A549 (cell line): ENCODE results near the gene ZHX3.

Source experiments
- CBX8 ChIP-seq: fragments of 200-600 bp; sonication (generic); IDR thresholded peaks from 2 replicates; pipeline ENCODE4 v1.6.1; 2016
- EHMT2 ChIP-seq: fragments of 200-600 bp; sonication (generic); IDR thresholded peaks from 2 replicates; pipeline ENCODE4 v1.6.1; 2016; ENCODE audit warnings: antibody characterized with exemption, low read depth, mild to moderate bottlenecking, moderate library complexity
- GATA3 ChIP-seq: IDR thresholded peaks from 2 replicates; pipeline ENCODE4 v1.6.1; 2012; ENCODE audit warnings: borderline replicate concordance
- JUN ChIP-seq, 2 experiments: fragments of >200 bp; sonication (Bioruptor Twin); formaldehyde crosslinking; IDR thresholded peaks; 2 replicates in 1 of 2; 3 replicates in 1 of 2; pipeline ENCODE4 v1.6.1; 2016 to 2017
- JUNB ChIP-seq: fragments of >200 bp; sonication (Bioruptor Twin); formaldehyde crosslinking; IDR thresholded peaks from 2 replicates; pipeline ENCODE4 v1.6.1; 2016
- POLR2A ChIP-seq: IDR thresholded peaks from 2 replicates; pipeline ENCODE4 v1.6.1; 2012; ENCODE audit warnings: mild to moderate bottlenecking, low read length
- RAD21 ChIP-seq, 2 experiments: fragments of >200 bp in 1 of 2; sonication (Bioruptor Twin) in 1 of 2; formaldehyde crosslinking in 1 of 2; IDR thresholded peaks in 1 of 2; conservative IDR thresholded peaks in 1 of 2; 2 replicates in 1 of 2; 3 replicates in 1 of 2; pipeline ENCODE4 v1.6.1; 2012 to 2018; ENCODE audit warnings: inconsistent platforms in 1 of 2
- RARB ChIP-seq: fragments of 250-450 bp; sonication (Bioruptor Pico); IDR thresholded peaks from 2 replicates; pipeline ENCODE4 v1.8.0; 2021; ENCODE audit warnings: mild to moderate bottlenecking, moderate library complexity
- TF ChIP-seq, protein P1 (sequence below): fragments of >200 bp; sonication (Bioruptor Twin); formaldehyde crosslinking; IDR thresholded peaks from 3 replicates; pipeline ENCODE4 v1.5.1; 2016

DNA sequence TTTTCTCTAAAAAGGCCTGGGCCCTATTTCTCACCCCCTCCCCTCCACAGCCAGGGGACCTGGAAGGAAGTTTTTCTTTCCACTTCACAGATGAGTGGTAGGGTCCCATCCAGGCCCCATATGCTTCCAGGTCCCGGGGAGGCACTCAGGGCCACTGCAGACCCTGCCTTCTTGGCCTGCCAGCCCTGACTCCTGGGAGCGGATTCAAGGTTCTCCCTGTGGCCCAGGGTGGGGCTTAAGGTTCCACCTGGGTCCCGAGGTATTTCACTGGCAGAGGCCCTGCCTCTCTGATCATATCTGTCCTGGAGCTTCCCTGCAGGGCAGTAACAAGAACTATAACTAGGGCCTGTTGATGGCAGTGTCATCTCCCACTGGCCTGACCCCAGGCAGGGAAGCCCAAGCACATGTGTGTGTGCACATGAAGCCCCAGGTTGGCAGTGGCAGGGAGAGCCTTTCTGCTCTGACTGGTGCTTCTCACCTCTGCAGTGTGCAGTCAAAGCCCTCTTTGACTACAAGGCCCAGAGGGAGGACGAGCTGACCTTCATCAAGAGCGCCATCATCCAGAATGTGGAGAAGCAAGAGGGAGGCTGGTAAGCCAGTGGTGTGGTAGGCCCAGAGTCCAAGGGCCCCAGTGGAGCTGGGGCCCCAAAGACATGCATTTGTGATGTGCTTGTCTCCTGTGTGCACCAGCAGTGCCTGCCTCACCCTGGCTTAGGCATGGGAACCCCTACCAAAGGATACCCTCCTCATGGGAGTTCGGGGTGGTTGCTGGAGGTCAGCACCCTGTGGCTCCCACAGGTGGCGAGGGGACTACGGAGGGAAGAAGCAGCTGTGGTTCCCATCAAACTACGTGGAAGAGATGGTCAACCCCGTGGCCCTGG is 149.0 kb downstream of the ZHX3 start:
- TF ChIP-seq, protein P1, sequence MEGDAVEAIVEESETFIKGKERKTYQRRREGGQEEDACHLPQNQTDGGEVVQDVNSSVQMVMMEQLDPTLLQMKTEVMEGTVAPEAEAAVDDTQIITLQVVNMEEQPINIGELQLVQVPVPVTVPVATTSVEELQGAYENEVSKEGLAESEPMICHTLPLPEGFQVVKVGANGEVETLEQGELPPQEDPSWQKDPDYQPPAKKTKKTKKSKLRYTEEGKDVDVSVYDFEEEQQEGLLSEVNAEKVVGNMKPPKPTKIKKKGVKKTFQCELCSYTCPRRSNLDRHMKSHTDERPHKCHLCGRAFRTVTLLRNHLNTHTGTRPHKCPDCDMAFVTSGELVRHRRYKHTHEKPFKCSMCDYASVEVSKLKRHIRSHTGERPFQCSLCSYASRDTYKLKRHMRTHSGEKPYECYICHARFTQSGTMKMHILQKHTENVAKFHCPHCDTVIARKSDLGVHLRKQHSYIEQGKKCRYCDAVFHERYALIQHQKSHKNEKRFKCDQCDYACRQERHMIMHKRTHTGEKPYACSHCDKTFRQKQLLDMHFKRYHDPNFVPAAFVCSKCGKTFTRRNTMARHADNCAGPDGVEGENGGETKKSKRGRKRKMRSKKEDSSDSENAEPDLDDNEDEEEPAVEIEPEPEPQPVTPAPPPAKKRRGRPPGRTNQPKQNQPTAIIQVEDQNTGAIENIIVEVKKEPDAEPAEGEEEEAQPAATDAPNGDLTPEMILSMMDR = no peak
- TF ChIP-seq POLR2A = no peak
- TF ChIP-seq JUN (IDR thresholded peaks at IDR 0.05) = no peak
- no peak for TF ChIP-seq RARB (CRISPR knock-in tag)
- no peak for TF ChIP-seq GATA3
- no peak for TF ChIP-seq EHMT2
- no peak for TF ChIP-seq RAD21 (conservative IDR thresholded peaks at IDR 0.05 in 1 of 2, IDR thresholded peaks at IDR 0.05 in 1 of 2)
- TF ChIP-seq JUNB = no peak
- no peak for TF ChIP-seq CBX8
